Progenitor cell of endocrine pancreas (in vitro differentiated cells): Measurements from ENCODE around the gene KCNH2. TPM values are rescaled to one million over a fixed set of nuclear protein-coding genes. Genes with fewer than 3 reads are reported as not detected.

Experiments used
- DNase-seq: peaks from one replicate; pipeline ENCODE4 v3.0.0; 2021; ENCODE audit warnings: low spot score; ENCODE audit not compliant: unreplicated experiment
- H3K27ac Mint-ChIP-seq: 2 replicates; pipeline ENCODE4 v1.8.0; 2021; ENCODE audit warnings: mild to moderate bottlenecking, moderate library complexity, mixed read lengths
- H3K27me3 Mint-ChIP-seq: 2 replicates; pipeline ENCODE4 v1.8.0; 2021; ENCODE audit warnings: mixed read lengths
- H3K36me3 Mint-ChIP-seq: 2 replicates; pipeline ENCODE4 v1.8.0; 2022; ENCODE audit warnings: mixed read lengths; ENCODE audit not compliant: insufficient read depth
- H3K4me1 Mint-ChIP-seq: 2 replicates; pipeline ENCODE4 v1.8.0; 2021; ENCODE audit warnings: low read depth, mixed read lengths
- H3K4me3 Mint-ChIP-seq: 2 replicates; pipeline ENCODE4 v1.8.0; 2021; ENCODE audit warnings: low read depth, mild to moderate bottlenecking, moderate library complexity, mixed read lengths
- H3K9me3 Mint-ChIP-seq: 2 replicates; pipeline ENCODE4 v1.8.0; 2021; ENCODE audit warnings: low read depth, mixed read lengths
- CTCF ChIP-seq: fragments of 200-600 bp; sonication (generic); IDR thresholded peaks from one replicate; pipeline ENCODE4 v1.5.0; 2021; ENCODE audit warnings: antibody characterized with exemption, mild to moderate bottlenecking; ENCODE audit not compliant: unreplicated experiment
- total RNA-seq: library from RNA; stranded (reverse); gene quantifications from 2 replicates; pipeline ENCODE4 v1.2.1, GENCODE V29; 2021

The KCNH2 gene
- total RNA-seq, 1 donor from 2014 or later: 9.4 TPM

- H3K4me3 Mint-ChIP-seq: no peak overlapping the region
- H3K9me3 Mint-ChIP-seq: no peaks in the 10 kb centered on the region
- peaks cover 4% of the 10 kb centered on the region for H3K27me3 Mint-ChIP-seq
- H3K4me1 Mint-ChIP-seq: no peaks in the 10 kb centered on the region
- no peak overlapping the region for H3K27ac Mint-ChIP-seq
- DNase-seq: no peak
- H3K36me3 Mint-ChIP-seq: no peaks in the 10 kb centered on the region
- TF ChIP-seq CTCF: no peak
Measured at GRCh38 chr7:150997075-150997511, 19.0 kb upstream of the KCNH2 start.

- Mint-ChIP-seq H3K36me3 (no peaks in the 10 kb centered on the region), H3K27ac (no peak overlapping the region)
Measured at GRCh38 chr7:150996376-150997074, 18.4 kb upstream of the KCNH2 start.

GRCh38 chr7:150994838-150995510 lies 16.9 kb upstream of the KCNH2 start:
- Mint-ChIP-seq H3K9me3 (no peaks in the 10 kb centered on the region), H3K27ac (no peak overlapping the region), H3K27me3 (peaks cover 12% of the 10 kb centered on the region), H3K4me1 (no peaks in the 10 kb centered on the region), H3K4me3 (no peak overlapping the region), H3K36me3 (no peaks in the 10 kb centered on the region)
- TF ChIP-seq CTCF: no peak
- no peak for DNase-seq

More at GRCh38 chr7:150996376-150997074, 18.4 kb upstream of the KCNH2 start:
- no peak overlapping the region for H3K4me3 Mint-ChIP-seq
- peaks cover 4% of the 10 kb centered on the region for H3K27me3 Mint-ChIP-seq
- no peak for TF ChIP-seq CTCF
- no peak for DNase-seq
- H3K9me3 Mint-ChIP-seq: no peaks in the 10 kb centered on the region
- H3K4me1 Mint-ChIP-seq: no peaks in the 10 kb centered on the region

- TF ChIP-seq CTCF: no peak
- no peaks in the 10 kb centered on the region for H3K4me1 Mint-ChIP-seq
- H3K27me3 Mint-ChIP-seq: peaks cover 19% of the 10 kb centered on the region
- H3K9me3 Mint-ChIP-seq: no peaks in the 10 kb centered on the region
- H3K36me3 Mint-ChIP-seq: no peaks in the 10 kb centered on the region
- DNase-seq: no peak
- no peak overlapping the region for H3K4me3 Mint-ChIP-seq
- H3K27ac Mint-ChIP-seq: no peak overlapping the region
Measured at GRCh38 chr7:150994141-150994837, 16.2 kb upstream of the KCNH2 start.

GRCh38 chr7:150993511-150993910 lies 15.4 kb upstream of the KCNH2 start:
- TF ChIP-seq CTCF: no peak
- Mint-ChIP-seq H3K9me3 (no peaks in the 10 kb centered on the region), H3K27me3 (peaks cover 23% of the 10 kb centered on the region), H3K36me3 (no peaks in the 10 kb centered on the region), H3K4me1 (no peaks in the 10 kb centered on the region), H3K4me3 (no peak overlapping the region), H3K27ac (no peak overlapping the region)
- no peak for DNase-seq
